ENCODE data around the gene RRP1.

GRCh38 chr21:43768868-43769167 is 20.6 kb upstream of the RRP1 start:
- TF ChIP-seq RELB (IDR thresholded peaks at IDR 0.05; ENCODE audit: low read depth), result no peak
- no peak for TF ChIP-seq CTCF (IDR thresholded peaks at IDR 0.05 in 2 of 3, conservative IDR thresholded peaks at IDR 0.05 in 1 of 3; ENCODE audit: control insufficient read depth in 2 of 3, extremely low read depth in 1 of 3, insufficient read depth in 1 of 3, low read depth in 3 of 3, low read length in 3 of 3)
- no peak for TF ChIP-seq SMARCA5 (IDR thresholded peaks at IDR 0.05)
- no peak for TF ChIP-seq RUNX3 (IDR thresholded peaks at IDR 0.05; ENCODE audit: low read length)
- no peak for TF ChIP-seq RFX5 (IDR thresholded peaks at IDR 0.05; ENCODE audit: low read depth, low read length)
- no peak for TF ChIP-seq NR2C2 (IDR thresholded peaks at IDR 0.05; ENCODE audit: borderline replicate concordance, control insufficient read depth, insufficient read length, low read depth)
- TF ChIP-seq REST (IDR thresholded peaks at IDR 0.05; ENCODE audit: low read depth, low read length), result no peak
- no peak for TF ChIP-seq RBBP5 (conservative IDR thresholded peaks at IDR 0.05)

Data from GM12878 (cell line).